ENCODE data around the gene USB1. TPM values are rescaled to one million over a fixed set of nuclear protein-coding genes. Genes with fewer than 3 reads are reported as not detected.
A peak's percentile ranks its signal among the peaks of the same experiment; 100 is the strongest.

Gene USB1
- polyA plus RNA-seq, 2 of the 4 experiments (the other 2 are of a cell fraction) = 88.8 to 143 TPM

- ATAC-seq (no peak), FAIRE-seq (no peak), DNase-seq (ENCODE audit: low read depth in 1 of 2, low spot score in 1 of 2) (no peak)
- H3K27ac ChIP-seq = peak overlapping the region in 1 of 2 experiments; percentile 57; a peak in 3 of 6 replicates
- ChIA-PET CTCF (interaction anchor here (0.7 to 12.6 kb wide), 8 partner anchors 22 to 418 kb away, joined by 3 to 160 read pairs (median 4); no protein-coding TSS in a partner anchor), POLR2A (interaction anchor here (0.5 to 0.7 kb wide), 2 partner anchors 139 to 204 kb away, joined by 4 to 7 read pairs; no protein-coding TSS in a partner anchor)
- TF ChIP-seq KDM1A (IDR thresholded peaks at IDR 0.05; ENCODE audit: low read depth) = no peak
- no peak overlapping the region for H3K4me2 ChIP-seq
- peaks cover 35% of the 10 kb centered on the region for H3K4me1 ChIP-seq
- WGBS (ENCODE audit: missing lambda C conversion rate) = 75% methylated on average over 5 of the region's 5 CpGs
- no peak overlapping the region for H3K4me3 ChIP-seq
- no peaks in the 10 kb centered on the region for H3K9me3 ChIP-seq
Observed at GRCh38 chr16:57993897-57994296, 7.3 kb upstream of the USB1 start.

DNA sequence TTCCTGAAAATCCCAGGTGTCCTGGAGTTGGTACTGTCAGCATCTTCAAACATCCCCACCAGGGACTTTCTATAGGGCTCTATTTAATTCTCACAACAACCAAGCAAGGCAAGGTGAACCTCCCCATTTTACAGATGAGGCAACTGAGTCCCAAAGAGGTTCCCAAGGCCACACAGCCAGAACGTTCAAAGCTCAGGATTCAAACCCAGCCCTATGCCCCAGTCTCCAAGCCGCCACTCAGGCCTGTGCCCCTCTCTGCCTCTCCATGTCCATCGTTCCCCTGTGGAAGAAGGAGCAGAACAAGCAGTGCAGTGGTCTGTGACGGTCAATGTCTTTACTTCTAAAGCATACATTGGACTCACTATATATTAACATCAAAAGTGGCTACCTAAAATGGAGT lies 6.8 kb upstream of the USB1 start:
- Histone ChIP-seq H3K4me3 (no peak overlapping the region), H3K4me1 (peaks cover 40% of the 10 kb centered on the region), H3K27ac (peak overlapping the region in 1 of 2 experiments; percentile 57; a peak in 2 of 6 replicates), H3K9me3 (no peaks in the 10 kb centered on the region), H3K4me2 (peak overlapping the region; percentile 37; the same call in 1 of the 3 replicates)
- CTCF ChIA-PET = interaction anchor here (0.7 to 12.6 kb wide), 8 partner anchors 22 to 419 kb away, joined by 3 to 160 read pairs (median 4); no protein-coding TSS in a partner anchor
- DNase-seq (ENCODE audit: low read depth in 1 of 2, low spot score in 1 of 2) (no peak), FAIRE-seq (no peak), ATAC-seq (no peak)
- no peak for TF ChIP-seq HMGXB4 (CRISPR knock-in tag; IDR thresholded peaks at IDR 0.05; ENCODE audit: borderline replicate concordance)
- no peak for TF ChIP-seq ATOH8 (CRISPR knock-in tag; IDR thresholded peaks at IDR 0.05; ENCODE audit: low read depth)
- TF ChIP-seq MAZ (IDR thresholded peaks at IDR 0.05; ENCODE audit: borderline replicate concordance, low read depth, low read length) = no peak
- TF ChIP-seq CHD4 (IDR thresholded peaks at IDR 0.05; ENCODE audit: borderline replicate concordance) = no peak
- TF ChIP-seq KDM5A (IDR thresholded peaks at IDR 0.05) = no peak
- no peak for TF ChIP-seq ESRRA (IDR thresholded peaks at IDR 0.05; ENCODE audit: borderline replicate concordance, low read length)
- no peak for TF ChIP-seq RNF2 (IDR thresholded peaks at IDR 0.05; ENCODE audit: borderline replicate concordance, low read depth)
- TF ChIP-seq FOSL2 (IDR thresholded peaks at IDR 0.05) = no peak
- no peak for TF ChIP-seq FOSL2 (CRISPR knock-in tag; IDR thresholded peaks at IDR 0.05)
- TF ChIP-seq, protein P1, sequence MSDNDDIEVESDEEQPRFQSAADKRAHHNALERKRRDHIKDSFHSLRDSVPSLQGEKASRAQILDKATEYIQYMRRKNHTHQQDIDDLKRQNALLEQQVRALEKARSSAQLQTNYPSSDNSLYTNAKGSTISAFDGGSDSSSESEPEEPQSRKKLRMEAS (IDR thresholded peaks at IDR 0.05) = no peak
- TF ChIP-seq RFX5 (IDR thresholded peaks at IDR 0.05) = no peak
- no peak for TF ChIP-seq CBX8 (IDR thresholded peaks at IDR 0.05)
- TF ChIP-seq CEBPB (IDR thresholded peaks at IDR 0.05) = no peak
- no peak for TF ChIP-seq HES2 (IDR thresholded peaks at IDR 0.05)
- no peak for TF ChIP-seq EHF (CRISPR knock-in tag; IDR thresholded peaks at IDR 0.05)
- no peak for TF ChIP-seq HEYL (CRISPR knock-in tag; IDR thresholded peaks at IDR 0.05)
- TF ChIP-seq GATA3 (IDR thresholded peaks at IDR 0.05; ENCODE audit: borderline replicate concordance) = no peak
- WGBS (ENCODE audit: missing lambda C conversion rate) = 88% methylated on average over 4 of the region's 4 CpGs
- POLR2A ChIA-PET = interaction anchor here (0.5 to 0.7 kb wide), 2 partner anchors 139 to 204 kb away, joined by 4 to 7 read pairs; no protein-coding TSS in a partner anchor

DNA sequence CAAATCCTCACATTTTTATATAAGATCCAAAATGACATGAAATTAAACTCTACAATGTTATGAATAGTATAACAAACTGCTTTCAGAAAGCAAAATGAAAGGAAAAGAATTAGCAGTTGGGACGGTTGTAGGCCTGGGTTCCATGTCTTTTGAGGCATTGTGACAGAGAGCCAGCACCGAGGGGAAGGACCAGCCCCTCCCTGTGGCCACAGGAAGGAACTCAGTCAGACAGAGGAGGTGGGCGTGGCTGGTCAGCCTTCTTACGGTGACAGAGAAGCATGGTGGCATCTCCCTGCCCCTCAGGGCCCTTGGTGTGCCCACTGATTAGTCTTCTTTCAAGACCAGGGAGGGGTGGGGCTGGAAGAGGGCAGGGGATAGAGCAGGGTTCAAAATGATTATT lies 6.4 kb upstream of the USB1 start:
- Histone ChIP-seq H3K4me1 (peaks cover 42% of the 10 kb centered on the region), H3K4me3 (no peak overlapping the region), H3K27ac (peak overlapping the region in 1 of 2 experiments; percentile 31; a peak in 2 of 6 replicates), H3K4me2 (peak overlapping the region; percentile 37; the same call in 1 of the 3 replicates), H3K9me3 (no peaks in the 10 kb centered on the region)
- CTCF ChIA-PET = interaction anchor here (1.0 to 12.6 kb wide), 8 partner anchors 23 to 419 kb away, joined by 3 to 160 read pairs (median 4); no protein-coding TSS in a partner anchor
- FAIRE-seq = no peak
- POLR2A ChIA-PET = no interaction called here
- DNase-seq (ENCODE audit: low read depth in 1 of 2, low spot score in 1 of 2) = peak in 1 of 2 experiments; percentile 77
- WGBS (ENCODE audit: missing lambda C conversion rate) = 13% methylated on average over 4 of the region's 4 CpGs
- peak; percentile 51 for TF ChIP-seq SMC3 (IDR thresholded peaks at IDR 0.05)
- no peak for TF ChIP-seq FOSL2 (IDR thresholded peaks at IDR 0.05)
- TF ChIP-seq FOSL2 (CRISPR knock-in tag; IDR thresholded peaks at IDR 0.05) = no peak
- TF ChIP-seq RAD21 (conservative IDR thresholded peaks at IDR 0.05 in 1 of 2, IDR thresholded peaks at IDR 0.05 in 1 of 2) = peak; percentile 45 to 54; a peak in 4 of 5 replicates
- peak; percentile 44 for TF ChIP-seq CTCF (IDR thresholded peaks at IDR 0.05)
- peak; percentile 72 to 82 for ATAC-seq
